ENCODE results near the gene LIMK2. TPM values are rescaled to one million over a fixed set of nuclear protein-coding genes. Genes with fewer than 3 reads are reported as not detected.

Gene LIMK2
- total RNA-seq, 2 donors from 2014 or later, result 7.5 to 9.8 TPM

DNA sequence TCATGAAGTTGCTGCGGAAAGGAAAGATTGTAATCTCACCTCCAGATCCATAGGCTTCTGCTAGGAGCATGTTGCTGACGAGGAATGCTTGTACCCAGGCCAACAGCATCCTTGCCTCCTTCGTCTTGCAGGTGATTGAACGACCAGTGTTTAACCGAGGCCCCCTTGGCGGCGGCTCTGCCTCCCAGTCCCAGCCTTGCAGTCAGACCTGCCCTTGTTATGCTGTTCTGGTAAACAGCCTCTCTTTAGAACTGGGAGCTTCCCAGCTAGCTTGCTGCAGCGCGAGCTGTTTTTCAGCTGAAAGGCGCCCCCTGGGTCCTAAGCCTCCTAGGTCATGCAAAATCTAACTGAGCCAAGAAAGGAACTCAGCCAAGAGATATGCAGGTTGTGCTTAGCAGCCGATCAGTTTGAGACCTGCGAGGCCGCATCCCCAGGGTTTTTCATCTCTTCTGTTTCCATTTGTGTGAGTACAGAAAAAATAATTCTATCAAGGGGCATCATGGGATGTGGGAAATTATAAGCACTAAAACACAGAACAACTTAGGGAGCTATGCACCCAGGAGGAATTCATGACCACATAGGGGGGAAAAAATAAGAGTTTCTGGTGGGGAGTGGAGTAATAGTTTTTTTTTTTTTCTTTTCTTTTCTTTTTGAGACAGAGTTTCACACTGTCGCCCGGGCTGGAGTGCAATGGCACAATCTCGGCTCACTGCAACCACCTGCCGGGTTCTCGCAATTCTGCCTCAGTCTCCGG, 80.3 kb downstream of the LIMK2 start, which contains the start of gene PIK3IP1:
Gene PIK3IP1 (minus strand): TSS at position 253 of the 754 bp plus-strand sequence. CDS start 144 bp downstream, at position 109.
- TF ChIP-seq, protein P1, sequence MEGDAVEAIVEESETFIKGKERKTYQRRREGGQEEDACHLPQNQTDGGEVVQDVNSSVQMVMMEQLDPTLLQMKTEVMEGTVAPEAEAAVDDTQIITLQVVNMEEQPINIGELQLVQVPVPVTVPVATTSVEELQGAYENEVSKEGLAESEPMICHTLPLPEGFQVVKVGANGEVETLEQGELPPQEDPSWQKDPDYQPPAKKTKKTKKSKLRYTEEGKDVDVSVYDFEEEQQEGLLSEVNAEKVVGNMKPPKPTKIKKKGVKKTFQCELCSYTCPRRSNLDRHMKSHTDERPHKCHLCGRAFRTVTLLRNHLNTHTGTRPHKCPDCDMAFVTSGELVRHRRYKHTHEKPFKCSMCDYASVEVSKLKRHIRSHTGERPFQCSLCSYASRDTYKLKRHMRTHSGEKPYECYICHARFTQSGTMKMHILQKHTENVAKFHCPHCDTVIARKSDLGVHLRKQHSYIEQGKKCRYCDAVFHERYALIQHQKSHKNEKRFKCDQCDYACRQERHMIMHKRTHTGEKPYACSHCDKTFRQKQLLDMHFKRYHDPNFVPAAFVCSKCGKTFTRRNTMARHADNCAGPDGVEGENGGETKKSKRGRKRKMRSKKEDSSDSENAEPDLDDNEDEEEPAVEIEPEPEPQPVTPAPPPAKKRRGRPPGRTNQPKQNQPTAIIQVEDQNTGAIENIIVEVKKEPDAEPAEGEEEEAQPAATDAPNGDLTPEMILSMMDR (IDR thresholded peaks at IDR 0.05), result peak; percentile 31 to 66
- H3K9me3 ChIP-seq, result no peaks in the 10 kb centered on the region
- peaks cover 23% of the 10 kb centered on the region for H3K36me3 ChIP-seq
- peaks cover 0 to 56% of the 10 kb centered on the region in 2 donors for H3K4me1 ChIP-seq
- peak within 1 kb of the TSS; percentile 56 to 73 for H3K4me3 ChIP-seq
- peak within 1 kb of the TSS; percentile 93 to 99 for H3K27ac ChIP-seq
- H3K27me3 ChIP-seq, result no peaks in the 10 kb centered on the region
- DNase-seq (ENCODE audit: low spot score), result peak; percentile 90

DNA sequence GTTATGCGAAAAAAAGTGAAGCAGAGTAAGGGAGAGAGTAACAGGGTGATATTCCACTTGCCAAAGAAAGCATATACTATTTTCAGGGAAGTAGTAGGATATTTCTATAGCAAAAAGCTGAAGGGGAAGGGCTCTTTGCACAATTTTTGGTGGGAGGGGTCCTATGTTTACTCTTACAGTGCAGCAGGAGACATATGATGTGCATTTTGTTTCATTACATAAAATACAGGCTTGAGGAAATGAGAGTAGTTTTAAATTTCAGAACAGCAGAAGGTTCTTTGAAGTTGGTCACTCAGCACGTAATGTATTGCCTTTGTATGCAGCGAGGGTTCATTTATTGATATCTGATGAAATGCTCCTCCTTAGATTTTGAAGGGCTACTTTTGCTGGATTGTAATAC, 83.3 kb downstream of the LIMK2 start:
- Histone ChIP-seq H3K27me3 (no peaks in the 10 kb centered on the region), H3K4me1 (peaks cover 0 to 27% of the 10 kb centered on the region in 2 donors), H3K27ac (peak overlapping the region; percentile 50 to 73), H3K9me3 (no peaks in the 10 kb centered on the region), H3K4me3 (no peak overlapping the region), H3K36me3 (no peaks in the 10 kb centered on the region)
- TF ChIP-seq, protein P1 (IDR thresholded peaks at IDR 0.05), result no peak
- no peak for DNase-seq (ENCODE audit: low spot score)

DNA sequence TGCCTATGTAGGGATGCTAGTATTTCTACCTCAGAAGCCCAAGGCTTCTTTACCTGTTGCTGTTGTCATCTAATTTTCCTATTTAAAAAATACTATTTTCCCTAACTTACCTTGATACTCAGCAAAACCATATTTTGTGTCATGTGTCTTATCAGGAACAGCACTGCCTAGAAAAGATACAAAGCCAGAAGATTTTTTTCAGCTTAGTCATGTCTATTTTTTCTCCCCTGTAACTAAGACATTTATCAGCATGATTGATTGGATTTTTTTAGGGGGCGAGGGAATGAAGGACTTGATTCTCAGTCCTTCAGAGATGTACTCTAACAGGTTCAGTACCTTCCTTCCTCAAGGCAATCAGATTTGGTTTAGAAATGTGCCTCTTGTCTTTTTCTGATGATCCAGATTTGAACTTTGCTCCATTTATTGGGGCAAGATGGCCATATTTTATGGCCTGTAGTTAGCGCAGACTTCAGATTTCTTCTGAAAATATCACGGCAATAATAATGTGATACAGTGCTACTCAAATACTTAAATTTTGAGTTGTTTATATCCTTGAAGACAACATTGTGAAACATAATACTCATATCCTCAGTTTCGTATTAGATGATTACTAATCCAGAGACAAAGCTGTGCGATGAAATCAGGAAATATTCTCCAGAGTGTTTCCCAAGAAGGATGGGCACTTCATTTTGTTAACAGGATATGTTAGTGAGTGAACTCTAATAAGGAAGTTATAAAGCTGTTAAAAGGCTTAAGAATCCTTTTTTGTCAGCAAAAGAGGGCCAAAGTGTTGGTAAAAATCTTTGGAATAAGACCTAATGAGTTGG, 83.9 kb downstream of the LIMK2 start:
- H3K4me3 ChIP-seq, result no peak overlapping the region
- no peak for DNase-seq (ENCODE audit: low spot score)
- H3K9me3 ChIP-seq, result no peaks in the 10 kb centered on the region
- TF ChIP-seq, protein P1 (IDR thresholded peaks at IDR 0.05), result no peak
- H3K36me3 ChIP-seq, result no peaks in the 10 kb centered on the region
- no peaks in the 10 kb centered on the region for H3K27me3 ChIP-seq
- peak overlapping the region; percentile 50 to 73 for H3K27ac ChIP-seq
- peaks cover 0 to 26% of the 10 kb centered on the region in 2 donors for H3K4me1 ChIP-seq

DNA sequence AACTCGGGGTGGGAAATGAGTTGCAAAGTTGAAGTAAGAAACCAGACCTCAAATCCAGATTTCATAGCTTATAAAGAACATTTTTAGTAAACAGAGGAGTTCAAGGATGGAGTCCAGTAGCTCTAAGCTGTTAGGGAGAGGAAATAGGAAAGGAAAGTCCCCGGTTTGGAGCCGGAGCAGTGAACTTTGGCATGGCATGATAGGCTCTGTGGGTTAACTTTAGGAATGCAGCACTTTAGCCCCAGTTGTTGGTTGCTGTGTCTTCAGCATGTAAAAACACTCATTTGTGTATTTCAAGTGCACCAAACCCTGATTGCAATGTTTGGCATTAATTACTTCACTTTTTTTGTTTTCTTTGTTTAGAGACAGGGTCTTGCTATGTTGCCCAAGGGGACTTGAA, 88.8 kb downstream of the LIMK2 start:
- Histone ChIP-seq H3K27ac (no peak overlapping the region), H3K4me3 (no peak overlapping the region), H3K9me3 (no peaks in the 10 kb centered on the region), H3K36me3 (no peaks in the 10 kb centered on the region), H3K27me3 (no peaks in the 10 kb centered on the region), H3K4me1 (peaks cover 0 to 7% of the 10 kb centered on the region in 2 donors)
- TF ChIP-seq, protein P1 (IDR thresholded peaks at IDR 0.05), result no peak
- DNase-seq (ENCODE audit: low spot score), result no peak

DNA sequence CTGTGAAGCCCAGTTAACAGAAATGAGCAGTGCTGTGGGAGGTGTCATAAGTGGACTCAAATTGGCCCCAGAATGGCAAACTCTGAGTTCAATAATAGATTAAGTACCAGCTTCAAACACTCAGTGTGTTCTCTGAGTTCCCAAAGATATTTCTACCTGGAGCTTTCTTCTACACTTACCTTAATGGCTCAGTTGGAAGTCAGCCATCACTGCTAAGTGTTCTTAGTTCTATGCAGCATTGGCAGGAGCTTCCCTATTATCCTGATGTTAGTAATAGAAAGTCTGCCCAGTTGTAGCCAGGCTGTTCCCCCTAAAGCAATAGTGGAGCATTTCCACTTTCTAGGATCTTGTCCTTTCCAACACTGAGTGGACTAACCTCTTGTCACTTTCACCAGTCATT, 89.9 kb downstream of the LIMK2 start:
- H3K36me3 ChIP-seq, result no peaks in the 10 kb centered on the region
- H3K27me3 ChIP-seq, result no peaks in the 10 kb centered on the region
- H3K4me1 ChIP-seq, result no peaks in the 10 kb centered on the region
- no peak overlapping the region for H3K27ac ChIP-seq
- TF ChIP-seq, protein P1 (IDR thresholded peaks at IDR 0.05), result no peak
- DNase-seq (ENCODE audit: low spot score), result no peak
- H3K9me3 ChIP-seq, result no peaks in the 10 kb centered on the region
- no peak overlapping the region for H3K4me3 ChIP-seq
